Retinal pigment epithelial cell (primary cell): ENCODE data around the gene SLC7A10.

ENCODE experiments used
- DNase-seq: peaks from one replicate; pipeline ENCODE4 v3.0.0-alpha.2; 2010; ENCODE audit warnings: low read depth
- H3K4me3 ChIP-seq: 2 replicates; pipeline ENCODE4 v1.5.1; 2011; ENCODE audit warnings: mild to moderate bottlenecking, low read length, control low read depth, moderate library complexity
- TF ChIP-seq, protein P1 (sequence below): conservative IDR thresholded peaks from 2 replicates; pipeline ENCODE4 v1.5.1; 2011; ENCODE audit warnings: low read depth, low read length, control low read depth, inconsistent platforms

Gene SLC7A10

GRCh38 chr19:33269016-33269415 lies 43.4 kb upstream of the SLC7A10 start:
- H3K4me3 ChIP-seq = no peak overlapping the region
- TF ChIP-seq, protein P1, sequence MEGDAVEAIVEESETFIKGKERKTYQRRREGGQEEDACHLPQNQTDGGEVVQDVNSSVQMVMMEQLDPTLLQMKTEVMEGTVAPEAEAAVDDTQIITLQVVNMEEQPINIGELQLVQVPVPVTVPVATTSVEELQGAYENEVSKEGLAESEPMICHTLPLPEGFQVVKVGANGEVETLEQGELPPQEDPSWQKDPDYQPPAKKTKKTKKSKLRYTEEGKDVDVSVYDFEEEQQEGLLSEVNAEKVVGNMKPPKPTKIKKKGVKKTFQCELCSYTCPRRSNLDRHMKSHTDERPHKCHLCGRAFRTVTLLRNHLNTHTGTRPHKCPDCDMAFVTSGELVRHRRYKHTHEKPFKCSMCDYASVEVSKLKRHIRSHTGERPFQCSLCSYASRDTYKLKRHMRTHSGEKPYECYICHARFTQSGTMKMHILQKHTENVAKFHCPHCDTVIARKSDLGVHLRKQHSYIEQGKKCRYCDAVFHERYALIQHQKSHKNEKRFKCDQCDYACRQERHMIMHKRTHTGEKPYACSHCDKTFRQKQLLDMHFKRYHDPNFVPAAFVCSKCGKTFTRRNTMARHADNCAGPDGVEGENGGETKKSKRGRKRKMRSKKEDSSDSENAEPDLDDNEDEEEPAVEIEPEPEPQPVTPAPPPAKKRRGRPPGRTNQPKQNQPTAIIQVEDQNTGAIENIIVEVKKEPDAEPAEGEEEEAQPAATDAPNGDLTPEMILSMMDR = no peak
- no peak for DNase-seq

GRCh38 chr19:33268162-33268991 lies 42.7 kb upstream of the SLC7A10 start:
- DNase-seq = no peak
- no peak overlapping the region for H3K4me3 ChIP-seq
- TF ChIP-seq, protein P1 = no peak

DNA sequence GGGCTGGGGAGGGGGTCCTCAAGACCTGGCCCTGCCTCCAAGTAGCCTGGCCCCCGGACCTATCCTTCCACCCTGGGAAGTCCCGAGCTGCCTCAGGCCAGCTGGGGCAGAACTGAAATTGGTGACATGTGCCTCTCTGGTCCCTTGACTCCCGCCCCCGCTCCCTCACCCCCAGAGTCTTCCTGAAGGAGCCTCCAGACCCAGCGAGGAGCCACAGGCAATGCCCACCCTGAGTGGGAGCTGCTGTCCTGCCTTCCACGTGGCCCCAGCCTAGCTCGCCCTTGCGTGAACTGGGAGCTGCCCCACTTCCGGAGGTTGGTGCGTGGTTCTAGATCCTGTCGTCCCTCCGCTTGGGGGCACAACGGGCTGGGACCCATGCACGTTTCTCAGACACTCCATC lies 42.1 kb upstream of the SLC7A10 start:
- DNase-seq = no peak
- no peak overlapping the region for H3K4me3 ChIP-seq
- TF ChIP-seq, protein P1 = no peak

GRCh38 chr19:33266974-33267484 lies 41.4 kb upstream of the SLC7A10 start:
- H3K4me3 ChIP-seq = no peak overlapping the region
- TF ChIP-seq, protein P1 = no peak
- no peak for DNase-seq

DNA sequence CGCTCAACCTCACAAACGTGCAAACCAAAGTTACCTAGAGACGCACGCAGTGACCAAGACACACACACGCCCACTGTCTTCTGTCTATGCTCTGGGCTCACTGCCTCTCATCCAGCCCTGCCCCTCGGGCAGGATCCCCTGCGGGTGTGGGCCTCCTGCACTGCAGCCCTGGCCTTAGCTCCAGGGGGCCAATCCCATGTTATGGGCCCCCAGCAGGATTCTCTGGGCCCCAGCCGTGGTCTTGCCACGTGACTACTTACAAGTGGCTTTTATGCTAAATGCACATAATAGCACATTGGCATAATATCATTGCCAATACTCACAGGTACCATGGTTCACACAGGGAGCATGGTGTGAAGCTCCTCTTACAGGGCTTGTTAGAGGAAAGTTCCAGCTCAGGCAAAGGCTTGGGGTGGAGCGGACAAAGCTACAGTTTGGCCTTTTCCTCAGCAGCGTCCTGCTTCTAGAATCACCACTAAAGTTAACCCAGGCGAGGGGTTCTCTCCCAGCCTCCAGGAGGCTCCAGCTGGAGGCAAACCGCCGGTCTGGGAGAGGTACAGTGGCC lies 39.3 kb upstream of the SLC7A10 start:
- DNase-seq = no peak
- H3K4me3 ChIP-seq = no peak overlapping the region
- TF ChIP-seq, protein P1 = no peak

DNA sequence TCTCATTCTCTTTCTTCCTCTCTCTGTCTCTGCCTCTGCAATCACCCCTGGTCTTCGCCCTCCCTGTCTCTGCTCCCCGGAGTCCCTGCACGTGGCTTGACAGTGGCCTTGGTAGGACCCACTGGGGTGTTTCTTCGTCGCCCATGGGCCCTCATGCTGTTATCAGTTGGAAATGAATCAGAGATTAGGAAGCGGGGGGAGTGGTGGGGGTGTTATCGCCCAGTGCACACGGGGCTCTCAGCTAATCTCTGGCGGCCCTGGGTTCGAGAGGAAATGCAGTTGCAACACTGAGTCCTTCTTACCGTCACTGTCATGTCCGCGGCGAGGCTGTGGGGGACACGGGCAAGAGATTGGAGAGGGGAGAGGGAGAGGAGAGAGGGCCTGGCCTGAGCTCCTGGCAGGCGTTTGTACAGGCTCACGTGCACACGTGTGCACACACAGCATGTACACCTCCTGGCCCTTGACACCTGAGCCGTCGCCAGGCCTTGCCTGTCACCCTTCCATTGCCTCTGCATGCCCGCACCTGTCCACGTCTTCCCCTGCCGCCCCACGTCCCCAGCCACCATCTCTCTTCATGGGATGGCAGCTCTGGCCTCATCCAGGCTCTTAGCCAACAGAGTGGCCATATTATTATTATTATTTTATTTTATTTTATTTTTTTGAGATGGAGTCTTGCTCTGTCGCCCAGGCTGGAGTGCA lies 37.8 kb upstream of the SLC7A10 start:
- no peak for DNase-seq
- no peak overlapping the region for H3K4me3 ChIP-seq
- TF ChIP-seq, protein P1 = no peak
